H1 (cell line): ENCODE results near the gene TMPRSS12. TPM values are rescaled to one million over a fixed set of nuclear protein-coding genes. Genes with fewer than 3 reads are reported as not detected.

Experiments used
- CTCF ChIA-PET: fragments of 300-600 bp; sonication (Branson Sonifier 250); formaldehyde crosslinking; loops from one replicate; lab custom pipeline; 2021; ENCODE audit not compliant: partially characterized antibody; lab: Charles Lee
- POLR2A ChIA-PET: fragments of 300-600 bp; sonication (Branson Sonifier 250); formaldehyde crosslinking; loops from one replicate; lab custom pipeline; 2021; ENCODE audit warnings: inconsistent platforms; ENCODE audit not compliant: partially characterized antibody; lab: Charles Lee
- DNase-seq, 2 experiments: peaks; one replicate each; pipeline versions ENCODE4 v3.0.0 to v3.0.0-alpha.2; 2010 to 2022; ENCODE audit warnings: low spot score in 2 of 2, low read depth in 1 of 2, mixed read lengths in 1 of 2
- FAIRE-seq: peaks from 2 replicates; lab custom pipeline; 2011; peaks lifted over from hg19 to GRCh38; lab: Jason Lieb, UNC
- H2AFZ ChIP-seq: 2 replicates; pipeline ENCODE4 v1.8.1; 2012; ENCODE audit warnings: low read length, inconsistent platforms
- H2AK5ac ChIP-seq: 2 replicates; pipeline ENCODE4 v1.6.1; 2013; ENCODE audit warnings: low read depth, low read length
- H2BK120ac ChIP-seq: replicated peaks from 2 replicates; pipeline ENCODE3; 2013; ENCODE audit warnings: low read depth, low read length, inconsistent platforms
- H2BK12ac ChIP-seq: 2 replicates; pipeline ENCODE4 v1.6.1; 2013; ENCODE audit warnings: low read depth, low read length
- H2BK15ac ChIP-seq: 2 replicates; pipeline ENCODE4 v1.6.1; 2013; ENCODE audit warnings: low read length
- H2BK20ac ChIP-seq: 2 replicates; pipeline ENCODE4 v1.6.1; 2013; ENCODE audit warnings: low read length
- H2BK5ac ChIP-seq: 2 replicates; pipeline ENCODE4 v1.6.1; 2013; ENCODE audit warnings: low read depth, low read length
- H3K14ac ChIP-seq: 2 replicates; pipeline ENCODE4 v1.6.1; 2013; ENCODE audit warnings: inconsistent platforms; ENCODE audit not compliant: insufficient read length
- H3K18ac ChIP-seq: 2 replicates; pipeline ENCODE4 v1.6.1; 2013; ENCODE audit warnings: low read length; ENCODE audit errors: extremely low read depth
- H3K23ac ChIP-seq: 2 replicates; pipeline ENCODE4 v1.6.1; 2013; ENCODE audit warnings: inconsistent platforms; ENCODE audit not compliant: insufficient read length
- H3K23me2 ChIP-seq: 2 replicates; pipeline ENCODE4 v1.6.1; 2013; ENCODE audit warnings: low read depth, low read length
- H3K27ac ChIP-seq: 2 replicates; pipeline ENCODE4 v1.6.1; 2011; ENCODE audit warnings: low read depth, low read length, inconsistent platforms
- H3K27me3 ChIP-seq, 4 experiments: replicated peaks in 1 of 4; 1 replicate in 1 of 4; 2 replicates in 3 of 4; pipeline versions ENCODE4 v1.6.1 to v1.8.1; 2011 to 2013; ENCODE audit warnings: low read length in 3 of 4, mild to moderate bottlenecking in 3 of 4, inconsistent platforms in 2 of 4, mixed read lengths in 2 of 4, moderate library complexity in 1 of 4; ENCODE audit not compliant: control insufficient read depth in 3 of 4, insufficient read depth in 3 of 4; ENCODE audit errors: extremely low read depth in 1 of 4
- H3K36me3 ChIP-seq, 4 experiments: 2 replicates each; pipeline versions ENCODE4 v1.6.1 to v1.8.1; 2011 to 2013; ENCODE audit warnings: mild to moderate bottlenecking in 4 of 4, low read length in 3 of 4, moderate library complexity in 2 of 4, control low read depth in 1 of 4, inconsistent platforms in 1 of 4; ENCODE audit not compliant: insufficient read depth in 4 of 4, control insufficient read depth in 2 of 4
- H3K4ac ChIP-seq: replicated peaks from 2 replicates; pipeline ENCODE3; 2013; ENCODE audit warnings: low read length, low read depth, mixed read lengths, inconsistent platforms; ENCODE audit not compliant: insufficient read length
- H3K4me1 ChIP-seq, 4 experiments: replicated peaks in 1 of 4; 1 replicate in 1 of 4; 2 replicates in 3 of 4; pipeline versions ENCODE4 v1.6.1 to v1.8.1; 2011 to 2013; ENCODE audit warnings: low read length in 3 of 4, inconsistent platforms in 2 of 4, mixed read lengths in 1 of 4; ENCODE audit not compliant: insufficient read depth in 4 of 4, control insufficient read depth in 3 of 4
- H3K4me2 ChIP-seq, 2 experiments: 2 replicates each; pipeline versions ENCODE4 v1.6.1 to v1.8.1; 2011 to 2013; ENCODE audit warnings: low read depth in 2 of 2, low read length in 2 of 2, control low read depth in 1 of 2, inconsistent platforms in 1 of 2, mild to moderate bottlenecking in 1 of 2; ENCODE audit not compliant: insufficient read depth in 1 of 2
- H3K4me3 ChIP-seq, 4 experiments: fragments of 200-600, 300-600 bp in 1 of 4; sonication (generic), shearing (Covaris generic), sonication (Bioruptor Twin) in 1 of 4; 2 replicates each; pipeline versions ENCODE4 v1.5.1 to v1.8.1; 2011 to 2016; ENCODE audit warnings: low read length in 4 of 4, low read depth in 3 of 4, control low read depth in 2 of 4, inconsistent platforms in 2 of 4, mild to moderate bottlenecking in 2 of 4, mixed read lengths in 1 of 4, moderate library complexity in 1 of 4; ENCODE audit not compliant: insufficient read depth in 2 of 4; ENCODE audit errors: extremely low read depth in 1 of 4
- H3K56ac ChIP-seq: replicated peaks from 2 replicates; pipeline ENCODE3; 2013; ENCODE audit warnings: low read depth, mild to moderate bottlenecking, mixed read lengths, low read length, inconsistent platforms; ENCODE audit not compliant: insufficient read length
- H3K79me1 ChIP-seq: 2 replicates; pipeline ENCODE4 v1.6.1; 2013; ENCODE audit warnings: low read depth, low read length, control low read depth
- H3K79me2 ChIP-seq, 2 experiments: 2 replicates each; pipeline versions ENCODE4 v1.6.1 to v1.8.1; 2012 to 2013; ENCODE audit warnings: low read length in 2 of 2, mild to moderate bottlenecking in 2 of 2, inconsistent platforms in 1 of 2; ENCODE audit not compliant: insufficient read depth in 2 of 2, control insufficient read depth in 1 of 2
- H3K9ac ChIP-seq, 4 experiments: replicated peaks in 1 of 4; 1 replicate in 1 of 4; 2 replicates in 3 of 4; pipeline versions ENCODE4 v1.6.1 to v1.8.1; 2011 to 2013; ENCODE audit warnings: low read depth in 3 of 4, low read length in 3 of 4, control low read depth in 2 of 4, mild to moderate bottlenecking in 2 of 4, moderate library complexity in 2 of 4, inconsistent platforms in 1 of 4; ENCODE audit errors: extremely low read depth in 1 of 4
- H3K9me3 ChIP-seq, 2 experiments: 2 replicates each; pipeline versions ENCODE4 v1.6.1 to v1.8.1; 2012 to 2013; ENCODE audit warnings: mild to moderate bottlenecking in 2 of 2, moderate library complexity in 2 of 2, control low read depth in 1 of 2, inconsistent platforms in 1 of 2, low read depth in 1 of 2, low read length in 1 of 2, mixed read lengths in 1 of 2; ENCODE audit not compliant: insufficient read depth in 2 of 2
- H4K20me1 ChIP-seq, 2 experiments: replicated peaks in 1 of 2; 2 replicates each; pipeline versions ENCODE3 to v1.8.1; 2011 to 2013; ENCODE audit warnings: inconsistent platforms in 2 of 2, low read length in 2 of 2, mild to moderate bottlenecking in 1 of 2; ENCODE audit not compliant: insufficient read depth in 2 of 2, control insufficient read depth in 1 of 2
- H4K5ac ChIP-seq: 2 replicates; pipeline ENCODE4 v1.6.1; 2013; ENCODE audit warnings: low read length, low read depth, mixed read lengths, inconsistent platforms; ENCODE audit not compliant: insufficient read length
- H4K8ac ChIP-seq: 2 replicates; pipeline ENCODE4 v1.8.0; 2013; ENCODE audit warnings: mild to moderate bottlenecking, moderate library complexity, low read length, inconsistent platforms; ENCODE audit not compliant: insufficient read depth; ENCODE audit errors: extremely low read depth
- H4K91ac ChIP-seq: replicated peaks from 2 replicates; pipeline ENCODE3; 2013; ENCODE audit warnings: low read length, mixed read lengths, inconsistent platforms; ENCODE audit not compliant: insufficient read length
- GTF2F1 ChIP-seq: IDR thresholded peaks from 2 replicates; pipeline ENCODE4 v1.6.1; 2012; ENCODE audit warnings: low read depth, low read length, improper control_type of control experiment, borderline replicate concordance
- HDAC2 ChIP-seq, 2 experiments: fragments of 300-600 bp in 1 of 2; sonication (generic) in 1 of 2; IDR thresholded peaks; 2 replicates each; pipeline ENCODE4 v1.6.1; 2011 to 2012; ENCODE audit warnings: low read depth in 2 of 2, low read length in 2 of 2, mild to moderate bottlenecking in 2 of 2, moderate library complexity in 2 of 2, borderline replicate concordance in 1 of 2, inconsistent platforms in 1 of 2
- TAF1 ChIP-seq: IDR thresholded peaks from 2 replicates; pipeline ENCODE4 v1.6.1; 2011; ENCODE audit warnings: mild to moderate bottlenecking, low read depth, low read length
- WGBS, 2 experiments: shearing (Covaris generic) in 1 of 2; methylation state at CpG; one replicate each; pipeline versions ENCODE4 v1.1.6 to v1.1.7; 2013 to 2015; ENCODE audit warnings: low lambda C conversion rate in 2 of 2, mixed read lengths in 2 of 2, inconsistent platforms in 1 of 2, low coverage in 1 of 2, missing lambda C conversion rate in 1 of 2; ENCODE audit not compliant: insufficient replicate concordance in 2 of 2, insufficient coverage in 1 of 2, insufficient read length in 1 of 2; ENCODE audit errors: extremely low coverage in 1 of 2, missing lambda C conversion rate in 1 of 2; 5-methylcytosine and 5-hydroxymethylcytosine counted together
- polyA plus RNA-seq, 7 experiments: library from polyadenylated mRNA; depleted of rRNA in 3 of 7; stranded (reverse) in 5 of 7; unstranded in 2 of 7; fragments of >200 nt in 5 of 7; fragments of 200-250 nt in 2 of 7; gene quantifications; 1 replicate in 5 of 7; 2 replicates in 1 of 7; 4 replicates in 1 of 7; pipeline versions ENCODE4 v1.2.1 to v1.2.3, GENCODE V29; 2011 to 2013; ENCODE audit warnings: missing spikeins in 2 of 7, mixed read lengths in 2 of 7
- total RNA-seq: library from RNA; stranded (reverse); fragmentation: NEBNext Ultra II Directional; extraction: Animal tissue kit (Norgen Biotek cat#: 25700); gene quantifications from 2 replicates; pipeline ENCODE4 v1.2.1, GENCODE V29; 2021

The TMPRSS12 gene
- total and polyA plus RNA-seq, 2 of the 8 experiments (the other 6 are each of a cell fraction or from before 2014, with no cell fraction given): not detected

DNA sequence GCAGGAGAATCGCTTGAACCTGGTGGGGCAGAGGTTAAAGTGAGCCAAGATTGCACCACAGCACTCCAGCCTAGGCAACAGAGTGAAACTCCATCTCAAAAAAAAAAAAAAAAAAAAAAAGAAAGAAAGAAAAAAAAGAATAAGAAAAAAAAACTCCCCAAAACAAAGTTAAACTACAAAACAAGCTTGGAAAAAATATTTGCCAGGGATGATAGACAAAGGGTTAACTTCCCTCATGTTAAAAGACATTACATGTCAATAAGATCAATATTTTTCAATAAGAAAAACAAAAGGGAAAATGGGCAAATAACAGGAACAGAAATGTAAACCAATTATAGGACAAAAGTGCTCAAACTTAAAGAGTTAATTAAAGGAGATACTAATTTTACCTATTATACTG lies 83.2 kb downstream of the TMPRSS12 start:
- CTCF ChIA-PET: no interaction called here
- peak overlapping the region; percentile 7 to 65; a peak in 1 of 4 replicates for H3K4me2 ChIP-seq
- peak overlapping the region in 1 of 4 experiments; percentile 32; a peak in 2 of 8 replicates for H3K4me3 ChIP-seq

More for the DNA sequence above, 83.2 kb downstream of the TMPRSS12 start:
- no peaks in the 10 kb centered on the region for H3K27me3 ChIP-seq
- no peak overlapping the region for H4K91ac ChIP-seq
- no peak overlapping the region for H3K27ac ChIP-seq
- peaks cover 0 to 12% (median 8%) of the 10 kb centered on the region in 4 experiments; a peak in 6 of 7 replicates for H3K4me1 ChIP-seq
- no peak overlapping the region for H2BK15ac ChIP-seq
- peaks cover 4% of the 10 kb centered on the region for H3K23me2 ChIP-seq
- H3K9ac ChIP-seq: no peak overlapping the region
- no peak overlapping the region for H2BK120ac ChIP-seq
- no peak overlapping the region for H4K5ac ChIP-seq
- H3K79me1 ChIP-seq: no peaks in the 10 kb centered on the region
- no peak overlapping the region for H2BK20ac ChIP-seq
- no peak overlapping the region for H2BK5ac ChIP-seq
- no peaks in the 10 kb centered on the region for H3K9me3 ChIP-seq
- no peak overlapping the region for H2BK12ac ChIP-seq
- H2AK5ac ChIP-seq: no peak overlapping the region
- TF ChIP-seq GTF2F1 (no peak), HDAC2 (IDR thresholded peaks at IDR 0.05; ENCODE audit: borderline replicate concordance in 1 of 2, low read depth in 2 of 2, low read length in 2 of 2) (no peak), TAF1 (no peak)
- TF ChIP-seq, all 59 proteins: peak for 0
- no peak overlapping the region for H3K4ac ChIP-seq
- no peak overlapping the region for H4K8ac ChIP-seq
- no peaks in the 10 kb centered on the region for H4K20me1 ChIP-seq
- H2AFZ ChIP-seq: no peak overlapping the region
- DNase-seq (no peak), FAIRE-seq (no peak)
- no peak overlapping the region for H3K56ac ChIP-seq
- no peak overlapping the region for H3K23ac ChIP-seq
- H3K18ac ChIP-seq: no peak overlapping the region
- H3K79me2 ChIP-seq: peaks cover 0 to 16% of the 10 kb centered on the region in 2 experiments; a peak in 2 of 4 replicates
- POLR2A ChIA-PET: interaction anchor here (0.6 to 1.4 kb wide), 2 partner anchors 101 to 124 kb away, joined by 3 to 4 read pairs; no protein-coding TSS in a partner anchor
- no peaks in the 10 kb centered on the region for H3K36me3 ChIP-seq
- 57% methylated on average over 1 of the region's 1 CpG; no CpG with 5 or more reads in 1 of the 2 experiments for WGBS, 2 experiments
- no peak overlapping the region for H3K14ac ChIP-seq
